Iris pigment epithelial cell (primary cell): ENCODE measurements around the gene NOL4L.
A peak's percentile ranks its signal among the peaks of the same experiment; 100 is the strongest.

Source experiments
- DNase-seq: peaks from one replicate; pipeline ENCODE4 v3.0.0-alpha.2; 2011; ENCODE audit warnings: low read depth

The NOL4L gene

DNA sequence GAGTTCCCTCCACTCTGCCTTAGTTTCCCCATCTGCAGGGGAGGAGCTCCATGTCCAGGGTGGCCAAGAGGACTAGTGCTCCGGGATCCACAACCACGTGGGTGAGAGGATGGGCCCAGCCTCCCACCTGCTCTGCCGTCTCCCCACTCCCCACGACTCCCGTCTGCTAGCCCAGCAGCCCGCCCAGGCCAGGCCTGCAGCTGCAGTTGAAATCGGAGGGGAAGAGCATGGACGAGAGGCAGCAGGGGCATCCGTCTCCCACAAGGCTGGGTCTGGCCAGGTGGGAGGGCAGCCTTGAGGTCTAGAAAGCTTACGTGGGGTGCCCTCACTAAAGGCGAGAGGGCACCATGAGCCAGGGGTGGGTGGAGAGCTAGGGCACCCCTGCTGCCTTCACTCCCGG lies 8.6 kb downstream of the NOL4L start:
- no peak for DNase-seq

DNA sequence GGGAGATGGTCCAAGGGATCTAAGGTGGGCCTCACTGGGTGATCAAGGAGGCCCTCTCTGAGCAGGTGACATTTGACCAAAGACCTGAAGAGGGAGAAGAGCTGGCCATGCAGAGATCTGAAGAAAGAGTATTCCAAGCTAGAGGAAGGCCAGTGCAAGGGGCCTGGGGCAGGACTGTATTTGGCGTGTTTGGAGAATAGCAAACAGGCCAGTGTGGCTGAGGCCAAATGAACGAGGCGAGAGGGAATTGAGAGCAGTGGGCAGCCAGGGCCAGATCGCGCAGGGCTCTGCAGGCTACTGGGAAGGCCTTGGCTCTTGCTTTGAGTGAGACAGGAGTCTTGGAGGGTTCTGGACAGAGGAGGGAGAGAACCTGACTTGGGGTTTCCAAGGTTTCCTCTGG lies 9.3 kb downstream of the NOL4L start:
- no peak for DNase-seq

DNA sequence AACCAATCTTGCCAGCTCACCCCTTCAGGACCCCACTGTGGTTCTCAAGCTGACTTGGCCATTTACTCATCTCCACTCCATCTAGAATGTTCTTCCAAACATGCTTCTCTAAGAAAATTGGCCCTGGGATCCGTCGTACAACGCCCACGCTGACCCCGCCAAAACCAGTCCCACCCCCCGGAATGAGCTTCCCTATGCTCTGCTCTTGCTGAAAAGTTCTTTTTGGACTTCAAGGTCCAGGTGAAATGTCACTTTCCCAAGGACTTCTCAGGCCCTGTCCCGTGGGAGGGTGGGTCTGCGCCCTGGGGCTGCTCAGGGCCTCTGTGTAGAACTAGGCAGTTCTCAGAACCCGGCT lies 9.9 kb downstream of the NOL4L start:
- DNase-seq = no peak

DNA sequence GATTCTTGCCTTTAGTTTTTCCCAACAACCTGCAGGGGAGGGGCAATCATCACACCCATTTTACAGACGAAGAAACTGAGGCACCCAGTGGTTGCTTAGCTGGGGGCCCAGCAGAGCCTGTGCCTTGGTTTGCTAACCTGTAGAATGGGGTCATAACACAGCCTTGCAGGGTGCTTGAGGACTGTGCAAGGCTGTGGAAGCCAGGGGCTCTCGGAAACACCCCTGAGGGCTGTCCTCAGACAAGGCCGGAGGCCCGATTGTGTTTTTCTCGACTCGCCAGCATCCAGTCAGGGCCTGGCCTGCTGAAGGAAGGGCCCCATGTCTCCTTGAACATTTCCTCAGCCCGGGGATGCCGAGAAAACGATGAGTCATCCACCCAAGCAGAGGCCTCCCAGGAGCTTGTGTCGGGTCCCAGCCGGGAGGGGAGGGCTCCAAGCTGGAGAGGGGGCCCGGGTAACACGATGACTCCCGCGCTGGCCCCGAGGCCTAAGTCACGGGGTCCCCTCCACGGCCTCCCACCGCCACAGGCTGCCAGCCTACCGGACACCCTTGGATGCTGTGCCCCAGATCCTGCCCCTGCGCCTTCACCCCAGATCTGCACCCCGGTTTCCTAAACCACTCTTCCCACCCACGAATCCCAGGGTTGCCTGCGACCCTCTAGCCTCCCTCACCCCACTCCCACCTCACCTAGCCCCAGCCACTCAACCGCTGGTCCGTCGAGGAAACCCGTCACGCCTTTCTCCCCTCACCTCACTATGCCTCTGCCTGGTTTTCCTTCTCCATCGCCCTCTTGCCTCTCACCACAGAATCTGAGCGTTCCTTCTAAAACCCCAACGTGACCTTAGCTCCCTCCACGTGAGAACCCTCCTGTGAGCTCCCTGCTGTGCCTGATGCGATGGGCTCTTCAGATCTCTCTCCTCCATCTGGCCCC lies 10.6 kb downstream of the NOL4L start:
- peak; percentile 95 for DNase-seq

DNA sequence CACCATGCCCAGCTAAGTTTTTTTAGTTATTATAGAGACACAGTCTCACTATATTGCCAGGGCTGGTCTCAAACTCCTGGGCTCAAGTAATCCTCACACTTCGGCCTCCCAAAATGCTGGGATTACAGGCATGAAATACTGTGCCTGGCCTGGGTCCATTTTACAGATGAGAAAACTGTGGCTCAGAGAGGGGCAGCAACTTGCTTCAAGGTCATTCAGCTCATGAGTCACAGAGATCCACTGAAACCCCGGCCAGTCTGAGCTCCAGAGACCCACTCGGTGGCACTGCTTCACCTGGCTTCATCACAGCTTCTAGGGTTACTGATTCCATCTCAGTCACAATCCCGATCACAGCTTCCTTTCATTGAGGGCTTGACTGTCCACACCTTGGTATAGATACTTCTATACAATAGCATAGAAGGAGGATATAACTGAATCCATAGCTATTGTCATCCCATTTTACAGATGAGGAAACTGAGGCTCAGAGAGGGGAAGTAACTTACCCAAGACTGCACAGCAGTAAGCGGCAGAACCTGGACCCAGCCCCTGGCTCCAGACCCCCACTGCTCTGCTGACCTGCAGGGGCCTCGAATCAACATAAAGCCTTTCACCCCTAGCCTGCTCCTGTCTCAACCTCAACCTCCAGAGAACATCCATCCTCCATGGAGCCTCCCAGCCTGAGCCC lies 11.8 kb downstream of the NOL4L start:
- DNase-seq = no peak

DNA sequence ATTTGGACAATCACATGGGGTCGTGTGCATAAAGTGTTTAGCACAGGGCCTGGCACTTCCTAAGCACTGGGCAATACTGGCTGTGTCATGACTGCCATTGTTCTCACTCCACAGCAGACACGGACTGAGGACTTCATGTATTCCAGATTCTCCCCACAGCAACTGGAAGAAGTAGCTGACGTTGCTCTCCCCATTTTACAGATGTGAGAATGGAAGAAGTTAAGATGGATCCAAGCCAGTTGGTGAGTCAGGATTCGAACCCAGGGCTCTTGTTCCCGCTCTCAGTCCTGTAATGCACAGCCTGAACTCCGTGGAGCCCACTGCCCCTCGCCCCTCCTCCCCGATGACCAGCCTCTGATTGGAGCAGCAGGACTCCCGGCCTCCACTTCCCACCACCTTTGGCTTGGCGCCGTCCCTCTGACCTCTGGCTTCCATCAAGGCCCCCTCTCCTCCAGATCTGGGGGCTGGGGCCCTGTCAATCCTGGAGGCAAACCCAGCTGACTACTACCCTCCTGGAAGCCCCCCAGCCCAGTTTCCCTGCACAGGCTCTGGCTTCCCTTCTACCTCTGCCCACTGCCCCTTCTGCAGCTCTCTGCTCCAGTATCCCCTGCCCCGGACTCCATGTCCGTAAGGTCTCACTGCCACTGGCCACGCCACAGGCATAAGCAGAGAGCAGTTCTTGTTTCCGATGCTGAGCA lies 12.7 kb downstream of the NOL4L start:
- DNase-seq = no peak

DNA sequence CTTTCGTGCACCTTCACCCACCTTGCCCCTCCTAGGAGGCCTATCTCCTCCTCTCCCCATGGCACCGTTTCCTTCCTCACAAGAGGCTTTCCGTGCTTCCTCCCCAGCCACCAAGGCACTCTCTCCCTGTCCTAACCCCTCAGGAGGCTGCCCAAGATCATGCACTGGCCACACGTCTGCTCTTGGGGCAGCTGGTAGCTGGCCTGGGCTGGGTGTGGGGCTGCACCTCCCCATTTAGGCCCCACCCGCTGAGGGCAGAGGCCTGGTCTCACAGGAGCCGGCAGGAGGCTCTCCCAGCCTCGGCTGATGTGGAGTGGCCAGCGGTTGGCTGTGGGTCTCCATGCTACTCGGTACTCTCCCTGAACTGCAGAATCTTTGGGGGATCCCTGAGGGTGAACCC lies 13.6 kb downstream of the NOL4L start:
- DNase-seq = no peak

DNA sequence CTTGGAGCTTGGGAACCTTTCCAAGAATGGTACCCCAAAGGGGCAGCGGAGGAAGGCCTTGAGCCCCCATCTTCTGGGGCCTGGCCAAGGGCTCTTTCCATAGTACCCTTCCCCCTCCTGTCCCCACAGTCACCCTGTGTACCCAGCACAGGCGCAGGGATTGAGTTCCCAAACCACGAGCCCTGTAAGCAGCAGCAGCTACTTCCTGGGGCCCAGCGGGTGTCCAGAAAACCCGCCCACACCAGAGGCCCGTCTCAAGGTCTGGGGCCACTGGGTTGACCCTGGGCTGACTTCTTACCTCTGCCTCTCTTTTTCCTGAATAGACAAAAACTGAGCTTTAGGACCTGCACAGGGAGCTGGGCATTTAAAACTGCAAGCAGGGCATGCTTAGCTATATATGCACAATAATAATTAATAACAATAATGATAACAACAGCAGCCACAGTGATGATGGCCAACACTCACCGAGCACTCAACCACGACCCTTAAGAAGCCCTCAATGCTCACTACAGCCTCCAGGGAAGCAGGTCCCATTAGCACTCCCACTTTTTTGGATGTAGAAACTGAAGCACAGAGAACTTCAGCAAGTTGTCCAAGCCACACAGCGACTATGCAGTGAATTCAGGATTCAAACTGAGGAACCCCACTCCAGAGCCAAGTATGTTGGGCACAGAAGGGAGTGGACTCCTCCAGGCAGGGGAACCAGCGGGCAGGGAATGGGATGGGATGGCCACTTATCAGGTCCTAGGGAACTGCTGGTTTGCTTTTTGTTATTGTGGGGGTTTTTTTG lies 14.5 kb downstream of the NOL4L start:
- DNase-seq = peak; percentile 45

DNA sequence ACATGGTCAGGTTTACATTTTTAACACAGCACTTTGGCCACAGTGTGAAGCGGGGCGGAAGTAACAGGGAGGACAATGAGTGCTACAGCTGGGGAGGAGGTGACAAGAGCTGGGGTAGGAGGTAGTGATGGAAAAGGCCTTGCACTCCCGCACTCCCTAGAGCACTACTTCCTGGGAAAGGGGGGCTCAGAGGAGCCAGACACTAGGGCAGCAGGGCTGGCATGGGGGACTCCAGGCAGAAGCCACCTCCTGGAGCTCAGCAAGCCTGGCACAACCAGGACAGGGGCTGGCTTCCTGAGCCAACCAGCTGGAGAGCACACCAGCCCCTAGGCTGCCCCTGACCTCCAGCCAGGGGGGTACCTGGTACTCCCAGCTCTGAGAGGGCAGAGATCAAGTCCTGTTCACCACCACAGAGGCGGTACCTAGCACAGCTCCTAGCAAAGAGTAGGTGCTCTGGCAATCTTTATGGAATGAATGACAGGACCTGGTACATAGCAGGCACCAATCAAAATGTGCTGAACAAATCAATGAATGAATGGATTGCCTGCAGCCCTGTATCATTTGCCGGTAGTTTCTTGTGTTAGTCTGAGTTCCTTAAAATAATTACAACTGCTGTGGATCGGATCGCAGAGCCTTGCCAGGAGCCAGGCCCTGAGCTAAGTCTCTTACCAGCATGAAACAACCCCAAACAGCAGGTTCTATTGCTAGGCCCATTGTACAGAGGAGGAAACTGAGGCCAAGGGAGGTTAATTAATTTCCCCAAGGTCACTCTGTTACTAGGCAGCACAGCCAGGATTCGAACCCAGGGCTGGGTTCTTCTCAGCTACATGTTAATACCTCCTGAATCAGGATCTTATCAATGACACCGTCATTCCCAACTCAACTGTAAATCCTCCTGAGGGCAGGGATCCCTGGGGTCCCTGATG lies 15.5 kb downstream of the NOL4L start:
- DNase-seq = no peak

DNA sequence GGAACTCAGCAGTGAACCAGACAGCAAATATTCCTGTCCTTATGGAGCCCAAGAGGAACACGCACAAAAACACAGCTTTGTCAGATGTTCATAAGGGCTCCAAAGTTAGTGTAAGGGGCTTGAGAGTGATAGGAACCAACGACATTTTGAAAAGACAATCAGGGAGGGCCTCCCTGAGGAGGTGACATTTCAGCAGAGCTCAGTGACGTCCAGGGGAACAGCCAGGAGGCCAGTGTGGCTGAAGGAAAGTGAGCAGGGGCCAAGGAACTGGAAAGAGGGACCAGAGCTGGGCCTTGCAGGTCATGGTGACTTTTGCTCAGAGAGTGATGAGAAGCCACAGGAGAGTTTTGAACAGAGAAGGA lies 16.1 kb downstream of the NOL4L start:
- DNase-seq = no peak

DNA sequence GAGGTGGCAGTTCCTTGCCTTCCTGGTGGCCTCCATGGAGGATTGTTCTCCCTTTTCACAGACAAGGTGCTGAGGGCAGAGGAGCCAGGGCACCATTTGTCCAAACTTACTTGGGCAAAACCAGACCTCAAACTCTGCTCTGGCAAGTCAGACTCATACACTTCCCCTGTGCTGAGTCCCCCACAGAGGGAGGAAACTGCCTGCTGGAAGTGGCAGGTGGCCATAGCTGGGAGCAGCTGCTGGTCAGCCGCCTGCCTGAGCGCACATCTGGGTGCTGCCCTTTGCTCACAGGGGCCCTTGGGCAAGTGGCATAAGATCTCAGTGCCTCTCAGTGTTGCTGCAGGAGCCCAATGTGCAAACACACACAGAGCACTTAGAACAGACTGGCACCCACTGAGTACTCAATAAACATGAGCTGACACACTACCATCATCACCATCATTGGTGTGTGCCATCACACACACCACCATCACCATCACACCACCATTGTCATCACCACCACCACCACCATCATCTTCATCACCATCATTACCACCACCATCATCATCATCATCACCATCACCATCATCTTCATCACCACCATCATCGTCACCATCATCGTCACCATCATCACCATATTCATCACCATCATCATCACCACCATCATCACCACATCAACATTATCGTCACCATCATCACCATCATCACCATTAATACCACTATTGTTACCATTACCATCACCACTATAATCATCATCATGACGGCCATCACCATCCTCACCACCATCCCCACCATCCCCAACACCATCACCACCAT lies 17.6 kb downstream of the NOL4L start:
- DNase-seq = no peak

DNA sequence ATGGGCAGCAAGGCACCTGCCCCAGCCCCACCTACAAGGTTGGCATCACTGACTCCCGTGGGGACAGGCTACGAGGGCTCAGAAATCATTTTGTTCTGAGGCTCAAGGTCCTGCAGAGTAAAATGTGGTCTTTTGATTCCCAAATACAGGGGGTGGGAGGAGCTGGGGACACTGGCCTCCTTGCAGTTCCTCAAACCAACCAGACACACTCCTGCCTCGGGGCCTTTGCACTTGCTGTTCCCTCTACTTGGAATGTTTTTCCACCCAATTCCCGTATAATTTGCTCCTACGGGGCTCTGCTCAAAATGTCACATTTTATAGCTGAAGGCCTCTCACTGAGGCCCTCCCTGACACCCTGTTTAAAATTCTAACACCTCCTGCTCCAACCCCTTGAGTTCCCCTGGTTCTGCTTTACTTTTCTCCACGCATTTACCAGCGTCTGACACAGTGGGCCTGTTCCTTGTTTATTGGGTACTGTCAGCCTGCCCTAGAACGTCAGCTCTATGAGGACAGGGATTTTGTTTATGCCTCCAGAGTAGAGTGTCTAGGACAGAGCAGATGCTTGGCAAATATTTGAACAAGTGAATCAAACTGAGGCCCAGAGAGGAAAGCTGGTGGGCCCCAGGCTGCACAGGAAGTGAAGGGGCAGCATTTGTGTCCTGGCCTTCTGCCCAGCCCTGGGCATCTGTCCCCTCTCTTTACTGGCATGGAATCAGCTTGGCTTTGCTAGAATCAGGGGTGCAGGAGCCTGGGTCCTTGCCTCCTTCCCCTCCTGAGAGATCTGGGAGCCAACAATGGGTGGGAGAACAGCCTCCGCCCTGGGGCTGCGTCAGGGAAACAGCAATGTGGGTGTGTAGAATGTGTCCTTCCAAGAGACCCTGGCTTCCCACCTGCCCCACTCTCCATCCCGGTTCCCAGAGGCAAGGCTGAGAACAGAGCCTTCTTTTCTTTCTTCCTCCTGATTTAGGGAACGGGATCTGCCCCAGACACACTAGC lies 18.5 kb downstream of the NOL4L start:
- no peak for DNase-seq

DNA sequence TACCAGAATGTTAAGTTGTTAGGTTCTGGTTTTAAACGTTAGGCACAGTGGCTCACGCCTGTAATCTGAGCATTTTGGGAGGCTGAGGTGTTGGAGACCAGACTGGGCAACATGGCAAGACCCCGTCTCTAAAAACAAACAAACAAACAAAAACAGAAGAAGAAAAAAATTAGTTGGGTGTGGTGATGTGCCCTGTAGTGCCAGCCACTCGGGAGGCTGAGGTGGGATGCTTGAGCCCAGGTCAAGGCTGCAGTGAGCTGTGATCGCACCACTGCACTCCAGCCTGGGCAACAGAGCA lies 19.4 kb downstream of the NOL4L start:
- no peak for DNase-seq

DNA sequence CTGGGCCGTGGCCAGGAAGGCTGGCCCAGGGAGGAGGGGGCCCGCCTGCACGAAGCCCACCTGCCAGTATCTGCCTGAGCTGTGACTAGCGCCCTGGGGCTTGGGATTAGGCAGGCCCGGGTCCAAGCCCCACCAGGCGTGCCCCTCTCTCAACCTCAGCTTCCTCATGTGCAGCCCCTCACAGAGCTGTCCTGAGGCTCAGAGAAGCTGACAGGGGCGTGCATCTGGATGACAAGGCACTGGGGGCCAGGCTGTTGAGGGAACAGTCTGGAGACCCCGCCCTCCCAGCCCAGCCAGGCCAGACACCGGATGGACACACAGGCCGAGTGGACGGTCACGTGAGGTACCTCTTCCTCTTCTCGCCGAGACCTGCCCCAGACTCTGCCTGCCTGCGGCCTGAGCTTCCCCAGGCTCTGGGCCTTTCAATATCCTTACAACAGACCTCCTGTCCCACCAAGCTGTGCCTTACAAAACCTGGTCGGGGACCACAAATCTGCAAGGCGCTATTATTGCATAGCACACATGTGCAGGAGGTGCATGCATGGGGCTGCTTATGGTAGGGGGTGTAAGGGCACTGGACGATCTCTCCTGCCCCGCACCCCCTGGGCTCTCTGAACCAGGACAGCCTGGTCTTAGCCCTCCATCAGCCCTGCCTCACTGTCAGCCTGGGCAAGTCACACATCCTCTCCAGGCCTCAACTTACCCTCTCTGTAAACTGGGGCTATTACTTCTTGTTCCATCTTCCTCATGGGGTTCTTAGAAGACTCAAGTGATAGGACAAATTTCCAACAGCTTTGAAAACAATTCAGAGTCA lies 20.0 kb downstream of the NOL4L start:
- peak; percentile 15 for DNase-seq

DNA sequence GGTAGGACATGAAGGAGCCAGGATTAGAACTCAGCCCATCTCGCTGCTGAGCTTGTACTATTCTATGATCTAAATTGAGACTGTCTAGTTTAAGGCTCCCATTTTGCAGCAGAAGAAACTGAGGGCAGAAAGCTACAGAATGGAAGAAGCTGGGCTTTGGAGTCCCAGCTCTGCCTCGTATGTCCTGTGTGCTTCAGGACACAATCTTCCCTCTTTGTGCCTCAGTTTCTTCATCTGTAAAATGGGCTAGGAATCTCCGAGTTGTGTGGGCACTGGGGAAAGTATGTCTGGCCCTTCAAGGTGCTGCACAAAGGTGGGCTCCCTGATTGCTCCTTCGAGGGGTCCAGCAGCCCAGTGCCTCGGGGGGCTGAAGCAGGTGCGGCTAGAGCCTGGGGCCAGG lies 20.7 kb downstream of the NOL4L start:
- no peak for DNase-seq

DNA sequence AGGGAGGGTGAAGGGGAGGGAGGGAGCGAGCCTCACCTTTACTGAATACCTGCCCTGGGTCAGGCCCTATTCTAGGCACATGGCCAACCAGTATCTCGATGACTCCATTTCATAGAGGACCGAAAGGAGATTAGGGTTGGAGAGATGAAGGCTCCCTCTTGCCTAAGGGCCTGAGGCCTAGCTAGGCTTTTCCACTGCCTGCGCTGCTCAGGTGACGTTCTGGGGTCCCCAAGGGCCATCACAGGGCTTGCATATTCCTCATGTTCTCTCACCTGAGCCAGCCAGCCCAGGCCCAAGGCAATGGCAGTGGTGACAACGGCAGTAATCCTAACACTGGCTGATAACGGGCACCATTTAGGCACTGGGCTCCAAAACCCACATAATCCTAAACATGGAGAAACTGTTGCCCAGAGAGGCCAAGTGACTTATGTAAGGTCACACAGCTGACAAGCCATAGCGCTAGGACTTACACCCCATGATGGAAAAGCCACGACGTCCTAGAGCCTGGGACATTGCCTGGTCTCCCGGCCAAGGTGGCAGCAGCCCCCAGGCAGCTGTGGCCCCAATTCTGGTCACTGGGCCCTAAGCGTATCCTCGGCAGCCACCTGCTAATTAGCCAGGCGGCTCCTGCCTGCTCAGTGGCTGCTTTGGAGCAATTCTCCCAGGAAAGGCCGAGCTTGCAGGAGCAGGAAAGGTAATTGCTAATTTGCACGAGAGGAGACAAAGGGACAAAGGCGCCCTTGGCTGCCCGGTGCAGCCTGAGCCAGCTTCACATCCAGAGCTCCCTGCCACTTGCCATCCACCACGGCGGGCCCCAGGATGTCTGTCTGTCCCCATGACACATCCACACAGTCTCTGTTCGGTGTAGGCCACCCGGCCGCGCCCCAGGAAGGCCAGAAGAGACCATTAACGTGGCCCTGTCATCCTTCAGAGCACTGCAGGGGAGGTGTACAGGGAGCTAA lies 21.5 kb downstream of the NOL4L start:
- no peak for DNase-seq

DNA sequence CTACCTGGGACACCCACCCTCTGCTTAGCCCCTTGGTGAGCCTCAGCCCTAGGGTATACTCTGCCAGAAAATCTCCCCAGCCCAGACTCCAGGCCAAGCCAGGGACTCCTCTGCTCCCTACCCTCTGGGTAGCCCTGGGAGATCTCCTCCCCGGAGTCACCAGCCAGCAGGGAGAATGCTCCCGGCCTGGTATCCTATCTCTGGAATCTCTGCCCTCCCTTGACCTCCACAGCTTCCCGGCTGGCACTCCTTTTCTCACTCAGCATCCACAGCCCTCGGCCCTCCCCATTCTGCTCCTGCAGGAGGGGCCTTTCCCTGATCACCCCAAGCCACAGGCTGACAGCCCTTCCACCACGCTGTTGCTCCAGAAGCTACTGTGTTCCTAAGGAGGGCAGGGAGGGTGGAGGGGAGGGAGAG lies 22.6 kb downstream of the NOL4L start:
- DNase-seq = no peak
